ENCODE results near the gene CAPN9.

DNA sequence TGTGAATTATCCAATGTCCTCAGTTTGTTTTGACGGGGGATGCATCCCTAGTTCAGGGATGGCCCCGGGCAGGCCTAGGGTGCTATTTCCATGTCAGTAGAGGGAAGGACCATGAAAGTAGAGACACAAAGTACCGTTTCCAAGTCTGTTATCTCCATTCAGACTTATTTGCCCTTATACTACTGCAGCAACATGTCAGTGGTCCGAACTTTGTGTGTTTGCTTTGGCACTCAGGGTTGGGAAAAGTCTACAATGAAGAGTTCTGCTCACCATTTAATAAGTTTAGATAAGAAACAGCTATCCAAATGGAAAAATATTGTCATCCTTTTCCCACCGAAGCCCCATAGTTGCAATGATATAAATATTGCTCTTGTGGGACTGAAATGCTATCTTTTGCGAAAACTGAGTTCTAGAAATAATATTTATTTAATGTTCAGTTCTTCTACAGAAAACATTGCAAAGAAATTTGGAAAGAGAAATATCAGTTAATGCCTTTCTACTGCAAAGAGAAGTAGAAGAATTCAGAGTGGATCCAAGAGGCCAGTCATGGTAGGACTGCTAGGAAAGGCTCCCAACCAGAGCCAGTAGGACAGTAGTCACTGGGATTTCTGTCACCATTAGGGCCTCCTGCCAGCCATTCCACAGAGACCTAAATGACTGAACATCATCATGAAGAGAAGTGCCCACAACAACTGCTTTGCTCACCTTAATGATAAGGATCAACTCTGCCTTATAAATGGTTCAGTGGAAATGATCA is 21.8 kb upstream of the CAPN9 start:
- TF ChIP-seq EZH2 (IDR thresholded peaks at IDR 0.05; ENCODE audit: borderline replicate concordance) (no peak), EZH2phosphoT487 (IDR thresholded peaks at IDR 0.05; ENCODE audit: low read depth, severe bottlenecking, unreplicated experiment) (no peak)

Data from hepatocyte (in vitro differentiated cells).